ENCODE measurements around the gene PPP1CA.

DNA sequence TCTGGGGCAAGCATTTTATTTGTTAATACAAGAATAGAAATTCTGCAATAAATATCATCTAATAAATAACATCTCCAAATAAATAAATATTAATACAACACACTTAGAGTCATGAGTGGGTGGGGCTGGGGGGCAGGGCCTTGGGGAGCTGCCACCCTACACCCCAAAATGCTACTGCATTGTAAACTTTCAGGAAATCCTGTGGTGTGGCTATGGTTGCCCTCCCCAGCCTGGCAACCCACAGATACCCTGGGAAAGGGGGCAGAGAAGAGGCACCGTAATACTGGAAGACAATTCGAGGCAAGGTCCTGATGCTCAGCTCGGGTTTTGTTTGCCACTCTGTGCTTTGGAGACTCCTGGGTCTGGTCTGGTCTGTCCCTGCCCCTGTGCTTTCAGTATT is 37.5 kb downstream of the PPP1CA start:
- TF ChIP-seq, protein P1, sequence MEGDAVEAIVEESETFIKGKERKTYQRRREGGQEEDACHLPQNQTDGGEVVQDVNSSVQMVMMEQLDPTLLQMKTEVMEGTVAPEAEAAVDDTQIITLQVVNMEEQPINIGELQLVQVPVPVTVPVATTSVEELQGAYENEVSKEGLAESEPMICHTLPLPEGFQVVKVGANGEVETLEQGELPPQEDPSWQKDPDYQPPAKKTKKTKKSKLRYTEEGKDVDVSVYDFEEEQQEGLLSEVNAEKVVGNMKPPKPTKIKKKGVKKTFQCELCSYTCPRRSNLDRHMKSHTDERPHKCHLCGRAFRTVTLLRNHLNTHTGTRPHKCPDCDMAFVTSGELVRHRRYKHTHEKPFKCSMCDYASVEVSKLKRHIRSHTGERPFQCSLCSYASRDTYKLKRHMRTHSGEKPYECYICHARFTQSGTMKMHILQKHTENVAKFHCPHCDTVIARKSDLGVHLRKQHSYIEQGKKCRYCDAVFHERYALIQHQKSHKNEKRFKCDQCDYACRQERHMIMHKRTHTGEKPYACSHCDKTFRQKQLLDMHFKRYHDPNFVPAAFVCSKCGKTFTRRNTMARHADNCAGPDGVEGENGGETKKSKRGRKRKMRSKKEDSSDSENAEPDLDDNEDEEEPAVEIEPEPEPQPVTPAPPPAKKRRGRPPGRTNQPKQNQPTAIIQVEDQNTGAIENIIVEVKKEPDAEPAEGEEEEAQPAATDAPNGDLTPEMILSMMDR (IDR thresholded peaks at IDR 0.05), result no peak
- TF ChIP-seq POLR2A (IDR thresholded peaks at IDR 0.05), result no peak

All from lower leg skin (tissue), 3 donors.